Transverse colon (tissue), 4 donors: ENCODE measurements around the gene CAPSL.

Experiments
- CTCF ChIP-seq, 5 experiments: fragments of 200-600 bp in 3 of 5; fragments of 450-650 bp in 2 of 5; sonication (generic) in 3 of 5; IDR thresholded peaks; 1 replicate in 2 of 5; 2 replicates in 3 of 5; pipeline ENCODE4 v1.5.1; 2016 to 2017; ENCODE audit warnings: antibody characterized with exemption in 5 of 5, inconsistent platforms in 3 of 5, mild to moderate bottlenecking in 2 of 5, moderate library complexity in 1 of 5
- EP300 ChIP-seq: sonication (generic); formaldehyde crosslinking; IDR thresholded peaks from one replicate; pipeline ENCODE4 v1.6.1; 2017; ENCODE audit warnings: antibody characterized with exemption, low read depth
- POLR2A ChIP-seq: fragments of 450-650 bp; IDR thresholded peaks from one replicate; pipeline ENCODE4 v1.6.1; 2016; ENCODE audit warnings: antibody characterized with exemption, mild to moderate bottlenecking, moderate library complexity
- POLR2AphosphoS5 ChIP-seq, 3 donors: sonication (generic); formaldehyde crosslinking; IDR thresholded peaks; one replicate each; pipeline ENCODE4 v1.6.1; 2016; ENCODE audit warnings: antibody characterized with exemption in 3 of 3

GRCh38 chr5:35908814-35909213 lies 29.6 kb downstream of the CAPSL start:
- TF ChIP-seq CTCF (IDR thresholded peaks at IDR 0.05) (no peak), POLR2AphosphoS5 (IDR thresholded peaks at IDR 0.05) (no peak), EP300 (no peak), POLR2A (no peak)
